GM20431 (cell line): ENCODE measurements around the gene SMOC2.

Experiments
- in situ Hi-C: fragments of 300-500 bp; cut with MseI, MboI; formaldehyde crosslinking; loops from one replicate; pipeline ENCODE4 v1.15.0; 2020; ENCODE audit warnings: low sequenced_read_pairs; ENCODE audit not compliant: unreplicated experiment

SMOC2 gene

DNA sequence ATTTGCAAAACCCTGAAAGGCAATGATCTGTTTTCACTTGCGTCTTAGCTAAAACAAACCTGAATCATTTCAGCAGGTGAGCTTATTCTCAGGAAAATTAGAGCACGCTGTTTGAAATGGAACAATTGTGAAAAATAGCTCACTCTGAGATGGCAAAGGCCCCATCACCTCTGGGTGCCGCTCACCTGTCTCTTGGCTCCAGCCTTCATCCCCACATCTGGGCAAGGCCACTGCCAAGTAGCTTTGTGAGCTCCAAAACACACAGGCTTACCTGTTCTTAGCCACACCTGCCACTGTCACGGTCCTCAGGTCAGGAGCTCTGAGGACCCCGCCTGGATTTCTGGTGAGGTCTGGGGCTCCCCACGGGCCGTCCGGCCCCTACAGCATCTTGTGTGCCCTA lies 66.7 kb downstream of the SMOC2 start:
- in situ Hi-C loops: no loop called here

GRCh38 chr6:168508903-168509302 lies 67.9 kb downstream of the SMOC2 start:
- in situ Hi-C loops: no loop called here

DNA sequence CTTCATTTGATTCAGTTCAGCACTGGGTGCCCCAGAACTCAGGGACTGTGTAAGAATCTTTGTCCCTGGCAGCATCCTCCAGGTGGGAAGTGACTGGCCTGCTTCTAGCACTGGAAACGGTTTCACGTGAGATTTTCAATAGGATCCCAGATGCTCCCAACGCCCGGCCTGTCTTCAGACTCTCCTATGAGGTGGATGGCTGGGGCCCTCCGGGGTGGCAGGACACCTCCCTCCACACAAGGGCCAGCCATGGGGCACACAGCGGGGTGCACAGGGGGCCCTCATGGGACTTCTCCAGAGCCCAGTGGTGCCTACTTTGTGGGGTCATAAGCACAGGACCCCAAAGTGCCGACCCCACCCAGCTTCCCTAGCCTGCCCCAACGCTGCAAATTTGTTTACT lies 72.8 kb downstream of the SMOC2 start:
- in situ Hi-C loops: no loop called here

DNA sequence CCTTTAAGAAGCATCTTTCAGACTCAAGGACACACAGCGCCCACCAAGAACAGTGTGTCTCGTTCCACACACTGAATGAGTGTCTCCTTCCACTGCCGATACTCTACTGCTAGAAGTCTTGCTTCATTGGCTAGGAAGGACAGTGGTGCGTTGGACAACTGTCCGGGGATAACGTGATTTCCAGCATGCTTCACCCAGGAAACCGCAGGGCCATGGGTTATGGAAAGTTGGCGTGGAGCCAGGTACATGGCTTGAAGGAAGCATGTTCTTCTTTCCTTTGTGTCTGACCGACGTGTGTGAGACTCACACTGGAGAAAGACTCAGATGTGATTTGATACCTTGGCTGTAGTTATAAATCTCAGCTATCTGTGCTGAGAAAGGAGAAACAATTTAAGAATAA lies 73.2 kb downstream of the SMOC2 start:
- in situ Hi-C loops: no loop called here

DNA sequence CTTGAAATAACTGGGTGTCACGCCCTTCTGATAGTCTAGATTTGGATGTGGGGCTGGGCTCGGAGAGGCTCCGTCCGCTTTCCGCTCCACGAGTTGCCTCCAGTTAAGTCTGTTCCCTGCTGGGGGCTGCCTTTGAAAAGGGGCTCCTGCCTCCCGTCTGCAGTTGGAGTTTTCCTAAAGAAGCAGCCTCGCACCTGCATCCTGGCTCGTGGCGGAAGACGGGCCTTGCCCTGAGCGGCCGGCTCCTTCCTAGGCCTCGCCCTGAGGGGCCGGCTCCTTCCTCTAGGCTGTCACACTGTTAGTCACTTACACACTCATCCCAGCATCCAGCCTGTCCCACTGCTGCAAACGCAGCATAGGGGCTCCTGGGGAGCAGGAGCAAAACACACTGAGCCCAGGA lies 74.4 kb downstream of the SMOC2 start:
- in situ Hi-C loops: no loop called here

DNA sequence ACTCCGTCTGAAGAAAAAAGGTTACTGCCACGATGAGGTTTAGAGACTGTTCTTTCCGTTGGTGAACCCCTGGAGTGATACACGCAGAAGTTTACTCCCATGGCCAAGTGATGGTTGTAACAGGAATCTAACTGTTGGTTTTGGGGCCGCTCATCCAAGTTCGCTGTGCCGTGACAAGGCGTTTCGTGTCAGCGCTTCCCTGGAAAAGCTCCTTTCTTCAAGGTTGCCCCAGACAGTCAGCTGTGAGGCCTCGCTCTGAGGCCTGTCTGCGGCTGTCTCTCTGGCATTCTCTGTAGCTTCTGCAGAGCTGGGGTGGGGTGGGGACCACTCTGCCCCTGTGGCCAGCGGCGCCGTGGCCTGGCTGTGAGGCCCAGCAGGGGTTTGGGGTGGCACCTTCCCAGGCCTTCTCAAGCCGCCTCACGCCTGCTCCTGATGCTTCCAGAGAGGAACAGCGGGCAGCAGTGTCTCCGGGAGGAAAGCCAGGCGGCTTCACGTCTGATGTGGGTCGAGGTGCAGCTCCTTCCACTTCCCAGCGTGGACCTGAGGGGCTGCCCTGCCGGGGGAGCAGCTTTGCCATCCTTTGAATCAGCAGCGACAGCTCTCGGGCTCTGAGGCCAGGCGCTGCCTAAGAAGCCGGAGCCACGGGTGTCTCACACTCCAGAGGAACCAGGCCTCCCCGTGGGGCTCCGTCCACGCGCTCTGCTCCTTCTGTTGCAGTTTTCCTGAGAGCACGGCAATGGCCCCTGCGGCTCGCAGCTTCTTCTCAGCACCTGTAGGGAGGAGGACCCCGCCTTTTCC lies 76.2 kb downstream of the SMOC2 start:
- in situ Hi-C loops: no loop called here

- in situ Hi-C loops: no loop called here
Observed at GRCh38 chr6:168517742-168518347, 76.9 kb downstream of the SMOC2 start.

- in situ Hi-C loops: no loop called here
Observed at GRCh38 chr6:168518348-168518745, 77.4 kb downstream of the SMOC2 start.

- in situ Hi-C loops: no loop called here
Observed at GRCh38 chr6:168518867-168519266, 77.9 kb downstream of the SMOC2 start.

DNA sequence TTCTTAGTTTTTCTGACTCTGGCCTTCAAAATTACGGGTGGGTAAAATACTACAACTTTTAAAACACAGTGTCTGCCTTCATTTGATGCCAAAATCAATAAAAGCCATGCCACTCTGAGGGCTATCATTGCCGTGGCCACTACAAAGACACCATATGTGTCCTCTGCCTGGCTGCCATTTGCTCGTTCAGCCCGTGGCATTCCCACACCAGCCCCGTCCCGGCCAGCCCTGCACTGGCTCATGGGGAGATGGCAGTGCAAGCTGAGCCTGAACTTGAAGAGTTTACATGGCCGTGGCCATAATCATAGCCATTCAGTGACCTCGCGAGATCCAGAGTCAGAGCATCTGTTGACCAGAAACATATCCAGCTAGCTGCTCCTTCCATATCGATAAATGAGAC lies 79.2 kb downstream of the SMOC2 start:
- in situ Hi-C loops: no loop called here

DNA sequence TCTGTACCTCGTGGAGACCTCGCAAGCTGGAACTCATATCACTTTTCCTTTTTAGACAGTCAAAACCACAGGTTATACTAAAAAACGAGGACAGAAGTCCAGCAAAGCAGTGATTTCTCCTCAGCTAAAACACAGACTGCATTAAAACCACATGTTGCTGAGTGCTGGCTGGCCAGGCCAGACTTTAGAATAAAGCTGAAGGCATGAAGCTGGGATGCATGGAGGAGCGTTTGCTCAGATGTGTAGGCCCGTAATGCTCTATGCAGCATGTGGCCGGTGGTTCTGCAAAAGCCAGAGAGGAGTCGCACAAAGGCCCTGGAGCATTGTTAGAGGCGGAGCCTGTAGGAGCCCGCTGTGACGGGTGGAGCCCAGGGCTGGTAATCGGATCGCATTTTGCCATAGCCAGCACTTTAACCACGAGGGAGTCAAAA lies 83.6 kb downstream of the SMOC2 start:
- in situ Hi-C loops: no loop called here

DNA sequence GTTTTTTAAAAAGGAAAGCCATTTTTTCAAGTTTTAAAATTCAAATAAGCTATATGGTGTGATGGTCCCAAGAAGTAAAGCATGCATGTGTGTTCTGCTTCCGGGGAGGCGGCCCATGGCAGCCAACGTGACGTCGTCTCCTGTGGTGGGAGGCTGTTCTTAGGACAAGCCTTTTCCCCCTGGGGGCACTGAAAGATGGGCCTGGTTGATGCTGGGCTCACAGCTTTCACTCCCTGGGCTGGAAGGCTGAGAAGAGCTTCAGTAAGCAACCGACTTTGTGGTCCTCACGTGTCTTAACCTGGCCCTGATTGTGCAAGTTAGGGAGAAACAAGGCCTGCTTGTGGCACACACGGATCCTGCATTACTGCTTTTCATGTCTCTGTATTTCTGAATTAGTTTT lies 84.1 kb downstream of the SMOC2 start:
- in situ Hi-C loops: no loop called here

DNA sequence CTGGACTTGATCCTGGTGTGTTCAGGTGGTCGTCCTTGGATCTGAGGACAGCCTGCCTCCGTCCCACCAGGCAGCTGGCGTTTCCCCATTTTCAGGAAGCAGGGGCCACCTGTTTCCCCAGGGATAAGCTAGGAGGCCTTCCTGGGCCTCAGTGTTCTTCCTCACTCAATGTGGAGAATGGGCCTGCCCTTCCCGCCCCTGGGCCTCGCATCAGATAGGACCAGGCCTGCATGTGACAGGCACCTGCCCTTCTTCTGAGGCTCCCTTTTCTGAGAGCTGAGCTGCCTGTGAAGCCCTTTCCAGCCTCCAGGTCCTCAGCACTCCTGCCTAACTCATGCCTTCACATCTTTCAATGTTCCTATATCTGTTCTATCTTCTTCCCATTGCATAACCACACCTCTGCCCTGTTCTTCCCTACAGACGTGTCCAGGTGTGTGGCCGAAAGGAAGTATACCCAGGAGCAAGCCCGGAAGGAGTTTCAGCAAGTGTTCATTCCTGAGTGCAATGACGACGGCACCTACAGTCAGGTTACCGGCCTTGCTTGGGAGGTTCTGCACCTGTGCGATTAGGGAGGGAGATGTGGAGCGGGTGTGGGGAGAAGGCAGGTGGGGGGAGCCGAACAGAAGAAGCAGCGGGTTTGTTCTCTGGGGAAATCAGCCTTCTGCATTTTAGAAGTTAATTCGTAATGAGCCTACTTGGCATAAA lies 85.1 kb downstream of the SMOC2 start:
- in situ Hi-C loops: no loop called here

- in situ Hi-C loops: no loop called here
Observed at GRCh38 chr6:168526841-168527281, 85.9 kb downstream of the SMOC2 start.

DNA sequence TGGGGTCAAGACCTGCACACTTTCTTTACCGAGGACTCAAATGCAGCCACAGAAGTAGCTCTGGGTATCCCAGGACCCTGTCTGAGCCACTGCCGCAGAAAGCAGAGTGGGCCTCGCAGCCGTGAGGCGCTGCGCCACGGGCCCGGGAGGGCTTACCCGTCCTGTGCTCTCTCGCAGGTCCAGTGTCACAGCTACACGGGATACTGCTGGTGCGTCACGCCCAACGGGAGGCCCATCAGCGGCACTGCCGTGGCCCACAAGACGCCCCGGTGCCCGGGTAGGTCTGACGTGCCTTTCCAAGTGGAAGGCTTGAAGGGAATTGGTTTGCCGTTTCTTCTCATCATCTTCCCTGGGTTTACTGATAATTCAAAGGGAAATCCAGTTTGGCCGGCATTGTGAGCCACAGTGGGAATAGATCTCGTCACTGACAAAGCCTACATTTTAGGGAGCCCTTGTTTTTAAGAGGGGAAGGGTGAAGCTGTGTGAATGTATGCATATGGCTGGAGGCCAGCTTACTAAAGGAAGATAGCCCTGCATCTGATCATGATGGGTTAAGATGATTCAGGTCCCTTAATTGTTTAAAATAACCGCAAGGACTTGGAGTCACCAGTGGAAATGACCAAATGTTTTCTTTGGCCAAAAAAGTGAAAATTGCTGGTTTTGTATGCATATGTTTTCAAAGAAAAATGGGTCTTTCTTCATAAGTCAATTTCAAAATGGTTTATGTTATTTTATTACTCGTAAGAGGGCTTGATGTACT lies 86.6 kb downstream of the SMOC2 start:
- in situ Hi-C loops: no loop called here

DNA sequence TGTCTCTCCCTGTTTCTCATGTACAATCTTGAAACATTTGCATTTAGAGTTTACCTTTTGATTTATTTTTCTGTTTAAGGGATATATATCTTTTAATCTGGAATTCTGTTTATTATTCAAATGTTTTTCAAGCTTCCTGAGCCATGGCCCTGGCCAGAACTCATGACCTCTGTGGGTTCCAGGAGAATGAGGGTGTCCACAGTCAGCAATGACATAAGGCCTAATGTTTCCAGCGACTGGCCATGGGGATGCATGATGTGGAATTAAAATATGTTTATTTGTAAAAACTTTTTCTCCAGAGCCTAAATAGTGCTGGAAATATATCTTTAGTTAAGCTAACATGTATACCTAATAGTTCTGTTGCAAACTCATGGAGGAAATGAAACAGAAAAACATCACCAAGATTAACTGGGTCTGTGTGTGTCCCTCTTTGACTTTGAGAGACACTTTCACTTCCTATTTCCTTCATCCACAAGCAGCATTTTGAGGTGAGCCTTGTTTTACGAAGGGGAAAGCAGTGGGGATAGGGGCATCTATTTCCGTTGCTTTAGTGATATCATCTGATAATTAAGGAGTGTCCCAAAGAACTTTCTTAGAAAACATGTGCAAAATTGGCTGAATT lies 87.6 kb downstream of the SMOC2 start:
- in situ Hi-C loops: no loop called here

- in situ Hi-C loops: no loop called here
Observed at GRCh38 chr6:168529214-168529613, 88.2 kb downstream of the SMOC2 start.

DNA sequence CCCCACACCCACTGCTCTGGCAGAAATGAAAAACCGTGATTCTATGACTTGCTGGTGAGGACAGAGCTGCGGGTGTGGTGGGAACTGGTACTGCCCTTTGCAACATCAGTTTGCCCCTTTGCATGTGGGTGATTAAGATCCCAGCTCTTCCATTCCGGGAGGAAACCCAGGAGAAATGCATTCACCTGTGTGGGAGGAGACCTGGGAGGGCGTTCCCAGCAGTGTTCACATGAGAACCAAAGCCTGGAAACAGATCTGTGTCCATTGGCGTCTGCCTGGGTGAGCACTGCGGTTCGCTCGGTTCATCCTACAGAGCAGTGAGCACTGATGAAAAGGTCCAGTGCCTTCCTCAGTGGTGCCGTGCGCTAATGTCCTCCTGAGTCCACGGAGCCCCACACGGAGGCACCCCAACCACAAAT lies 89.7 kb downstream of the SMOC2 start:
- in situ Hi-C loops: no loop called here

- in situ Hi-C loops: no loop called here
Observed at GRCh38 chr6:168532070-168532469, 91.1 kb downstream of the SMOC2 start.

- in situ Hi-C loops: no loop called here
Observed at GRCh38 chr6:168533414-168533813, 92.4 kb downstream of the SMOC2 start.
